GM19023 (cell line): Measurements from ENCODE around the gene DNASE1L2.

Experiments used
- ATAC-seq: cut with Tn5 transposase; IDR thresholded peaks from one replicate; pipeline ENCODE4 v1.9.1; 2021; ENCODE audit warnings: mild to moderate bottlenecking, moderate library complexity; ENCODE audit not compliant: unreplicated experiment

The DNASE1L2 gene

DNA sequence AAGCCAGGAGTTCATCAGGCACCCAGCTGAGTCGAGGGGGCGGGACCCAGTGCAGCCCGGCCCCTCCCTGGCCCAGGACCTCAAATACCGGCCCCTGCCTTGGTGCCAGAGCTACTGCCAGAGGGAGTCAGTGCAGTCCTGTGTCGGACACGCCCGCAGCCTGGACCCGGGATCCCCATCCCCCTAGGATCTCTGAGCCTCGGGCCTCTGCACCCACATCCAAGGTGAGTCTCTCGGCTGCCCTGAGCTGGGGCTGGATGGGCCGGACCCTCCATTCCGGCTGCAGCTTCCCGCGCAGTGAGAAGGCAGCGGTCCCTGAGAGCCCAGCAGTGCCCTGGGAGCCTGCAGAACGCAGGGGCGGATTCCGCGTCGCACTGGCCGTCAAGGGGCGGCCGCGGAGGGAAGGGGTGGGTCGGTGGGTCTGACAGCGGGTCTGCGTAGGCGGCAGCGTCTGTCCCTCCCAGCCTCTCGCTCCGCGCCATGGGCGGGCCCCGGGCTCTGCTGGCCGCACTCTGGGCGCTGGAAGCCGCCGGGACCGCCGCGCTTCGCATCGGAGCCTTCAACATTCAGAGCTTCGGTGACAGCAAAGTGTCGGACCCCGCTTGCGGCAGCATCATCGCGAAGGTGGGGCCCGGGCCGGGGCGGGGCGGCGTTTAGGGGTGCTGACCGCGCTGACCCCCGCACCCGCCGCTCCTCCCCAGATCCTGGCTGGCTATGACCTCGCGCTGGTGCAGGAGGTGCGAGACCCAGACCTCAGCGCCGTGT lies at the start of gene DNASE1L2:
DNASE1L2 (plus strand) TSS at position 108 of the 765 bp plus-strand sequence; CDS start at position 481, 373 bp downstream.
- no peak for ATAC-seq

GRCh38 chr16:2186505-2186904 lies 49.7 kb upstream of the DNASE1L2 start:
- ATAC-seq: no peak

GRCh38 chr16:2187212-2187611 lies 49.0 kb upstream of the DNASE1L2 start:
- ATAC-seq: no peak

DNA sequence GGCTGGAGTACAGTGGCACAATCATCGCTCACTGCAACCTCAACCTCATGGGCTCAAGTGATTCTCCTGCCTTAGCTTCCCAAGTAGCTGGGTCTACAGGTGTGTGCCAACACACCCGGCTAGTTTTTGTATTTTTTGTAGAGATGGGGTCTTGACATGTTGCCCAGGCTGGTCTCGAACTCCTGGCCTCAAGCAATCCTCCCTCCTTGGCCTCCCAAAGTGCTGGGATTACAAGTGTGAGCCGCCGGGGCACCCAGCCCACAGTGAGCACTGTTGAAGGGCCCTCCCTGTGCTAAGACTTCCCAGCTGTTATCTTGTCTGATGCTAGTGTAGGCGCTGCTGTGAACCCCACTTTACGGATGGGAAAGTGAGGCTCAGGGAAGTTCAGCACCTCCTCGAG lies 47.8 kb upstream of the DNASE1L2 start:
- no peak for ATAC-seq

DNA sequence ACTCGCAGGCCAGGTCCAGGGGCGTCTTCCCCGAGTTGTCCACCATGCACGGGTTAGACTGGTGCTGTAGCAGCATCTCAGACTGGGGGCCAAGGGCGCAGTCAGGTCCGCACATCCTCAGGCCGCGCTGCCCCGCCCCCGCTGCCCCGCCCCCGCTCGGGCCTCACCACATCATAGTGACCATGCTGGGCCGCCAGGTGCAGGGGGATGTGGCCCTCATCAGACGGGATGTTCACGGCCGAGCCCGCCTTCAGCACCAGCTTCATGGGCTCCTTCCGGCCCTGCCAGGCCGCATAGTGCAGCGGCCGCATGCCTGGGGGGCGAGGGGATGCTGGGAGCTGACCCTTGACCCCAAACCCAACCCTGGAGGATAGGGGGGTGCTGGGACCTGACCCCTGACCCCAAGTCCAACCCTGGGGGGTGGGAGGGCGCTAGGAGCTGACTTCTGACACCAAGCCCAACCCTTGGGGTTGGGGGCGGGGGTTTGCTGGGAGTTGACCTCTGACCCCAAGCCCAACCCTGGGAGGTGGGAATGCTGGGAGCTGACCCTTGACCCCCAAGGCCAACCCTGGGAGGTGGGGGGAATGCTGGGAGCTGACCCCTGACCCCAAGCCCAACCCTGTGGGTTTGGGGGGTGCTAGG lies 46.9 kb upstream of the DNASE1L2 start:
- no peak for ATAC-seq

- no peak for ATAC-seq
Observed at GRCh38 chr16:2190002-2190658, 46.1 kb upstream of the DNASE1L2 start.

- no peak for ATAC-seq
Observed at GRCh38 chr16:2190659-2191445, 45.4 kb upstream of the DNASE1L2 start.

DNA sequence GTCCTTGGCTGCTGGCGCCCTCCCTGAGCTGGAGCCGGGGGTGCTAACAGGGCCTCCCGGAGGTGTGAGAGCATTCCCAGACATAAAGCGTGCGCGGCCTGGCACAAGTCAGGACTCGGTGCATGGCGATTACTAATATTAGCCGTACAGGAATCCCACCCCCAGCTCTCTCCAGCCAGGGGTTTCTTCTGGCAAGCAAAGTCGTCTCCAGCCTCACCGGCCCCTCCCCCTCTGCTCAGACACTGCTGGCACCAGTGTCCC lies 44.9 kb upstream of the DNASE1L2 start:
- no peak for ATAC-seq

GRCh38 chr16:2194166-2194834 lies 41.9 kb upstream of the DNASE1L2 start:
- no peak for ATAC-seq

GRCh38 chr16:2194852-2195321 lies 41.4 kb upstream of the DNASE1L2 start:
- ATAC-seq: no peak

- ATAC-seq: no peak
Observed at GRCh38 chr16:2195322-2196161, 40.7 kb upstream of the DNASE1L2 start.

DNA sequence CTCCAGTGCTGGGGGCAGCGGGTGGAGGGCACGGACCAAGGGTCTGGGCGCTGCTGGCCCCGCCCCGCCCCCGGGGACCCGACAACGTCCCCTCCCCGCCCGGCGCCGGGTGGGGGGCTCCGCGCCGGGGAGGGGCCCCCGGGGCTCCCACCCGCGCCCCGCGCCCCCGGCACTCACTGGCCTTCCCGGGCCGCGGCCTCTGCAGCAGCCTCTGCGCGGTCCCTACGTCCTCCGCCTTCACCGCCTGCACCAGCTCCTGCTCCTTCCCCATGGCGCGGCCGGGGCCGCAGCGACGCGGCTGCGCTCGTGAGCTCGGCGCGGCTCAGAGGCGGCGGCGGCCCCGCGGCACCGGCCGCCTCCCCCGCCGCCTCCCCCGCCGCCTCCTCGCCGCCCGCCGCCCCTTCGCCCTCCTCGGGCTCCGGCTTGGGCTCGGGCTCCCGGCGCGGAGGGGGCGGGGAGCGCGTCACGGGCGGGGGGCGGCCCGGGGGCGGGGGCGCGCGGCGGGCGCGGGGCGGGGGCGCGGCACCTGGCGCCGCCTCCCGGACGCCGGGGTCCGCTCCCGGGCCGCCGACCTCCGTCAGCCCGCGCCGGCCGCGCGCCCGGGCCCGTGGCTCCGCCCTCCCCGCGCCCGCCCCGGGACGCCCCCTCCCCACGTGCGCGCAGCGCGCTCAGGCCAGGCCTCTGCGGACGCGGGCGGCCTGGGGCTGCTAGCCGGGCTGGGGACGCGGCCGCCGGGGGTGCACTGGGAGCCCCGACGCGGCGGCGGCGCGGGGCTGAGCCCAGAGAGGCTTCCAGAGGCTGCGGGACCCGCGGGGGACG lies 39.9 kb upstream of the DNASE1L2 start, which contains the start of gene CASKIN1:
CASKIN1 (minus strand) TSS at position 444 of the 819 bp plus-strand sequence; CDS start at position 271, 173 bp downstream.
- no peak for ATAC-seq

- ATAC-seq: no peak
Observed at GRCh38 chr16:2196981-2197511, 39.2 kb upstream of the DNASE1L2 start.

- ATAC-seq: no peak
Observed at GRCh38 chr16:2197765-2198164, 38.5 kb upstream of the DNASE1L2 start.

- ATAC-seq: no peak
Observed at GRCh38 chr16:2198283-2198682, 38.0 kb upstream of the DNASE1L2 start.

DNA sequence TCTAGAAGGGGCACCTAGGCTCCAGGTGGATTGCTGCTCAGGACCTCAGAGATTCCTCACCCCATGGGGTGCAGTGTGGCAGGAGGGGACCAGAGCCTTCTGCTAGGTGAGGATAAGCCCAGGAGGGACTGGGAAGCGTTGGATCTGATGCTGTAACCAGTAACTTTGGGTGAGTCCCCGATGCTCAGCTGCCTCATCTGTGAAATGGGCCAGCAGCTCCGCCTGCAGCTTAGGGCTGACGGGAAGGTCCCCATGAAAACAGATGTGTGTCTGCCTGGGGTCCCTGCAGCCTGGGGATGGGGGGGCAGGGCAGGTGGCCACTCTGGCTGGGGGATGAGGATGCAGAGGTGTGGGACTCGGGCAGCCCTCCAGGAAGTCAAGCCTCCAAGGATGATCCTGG lies 37.1 kb upstream of the DNASE1L2 start:
- no peak for ATAC-seq

DNA sequence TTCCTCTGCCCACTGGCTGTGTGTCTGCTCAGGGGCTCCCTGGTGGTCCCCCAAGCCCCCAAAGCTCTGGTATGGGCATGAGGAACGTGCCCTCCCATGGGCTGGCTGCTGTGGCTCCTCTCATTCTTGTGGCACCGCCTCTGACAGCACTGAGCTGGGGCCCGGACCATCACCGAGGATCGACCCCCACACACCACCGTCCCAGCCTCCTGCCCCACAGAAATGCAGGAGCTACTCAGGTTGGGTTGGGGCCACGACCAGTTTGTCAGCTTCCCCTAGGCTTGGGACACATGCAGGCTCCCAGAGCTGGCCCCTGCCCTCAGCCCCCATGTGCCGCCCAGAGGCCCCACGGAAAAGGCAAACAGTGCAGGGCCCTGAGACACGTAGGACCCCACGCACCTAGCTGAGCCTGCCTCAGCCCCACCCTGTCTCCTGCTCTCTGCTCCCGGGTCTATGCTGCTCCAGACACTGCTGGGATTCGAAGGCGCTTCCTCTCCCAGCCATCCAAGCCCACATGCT lies 36.6 kb upstream of the DNASE1L2 start:
- no peak for ATAC-seq

DNA sequence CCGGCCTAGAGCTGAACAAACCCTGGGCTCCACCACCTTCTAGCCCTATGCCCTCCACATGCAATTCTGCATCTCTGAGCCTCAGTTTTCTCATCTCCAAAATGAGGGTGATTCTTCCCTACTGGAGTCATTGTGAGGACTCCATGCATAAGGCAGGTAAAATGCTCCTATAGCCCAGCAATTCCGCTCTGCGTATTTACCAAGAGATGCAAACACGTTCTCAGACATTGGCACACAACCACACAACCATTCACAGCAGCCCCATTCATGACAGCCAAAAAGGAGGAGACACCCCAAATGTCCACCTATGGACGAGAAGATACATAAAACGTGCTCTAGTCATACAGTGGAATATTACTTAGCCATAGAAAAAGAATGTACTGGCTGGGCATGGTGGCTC lies 35.9 kb upstream of the DNASE1L2 start:
- no peak for ATAC-seq
